Neural cell (in vitro differentiated cells): ENCODE measurements around the gene ROR2. TPM values are rescaled to one million over a fixed set of nuclear protein-coding genes. Genes with fewer than 3 reads are reported as not detected.

ENCODE experiments used
- H2AFZ ChIP-seq: fragments of 200-600, 300-800 bp; sonication (generic), shearing (Covaris generic); 2 replicates; pipeline ENCODE4 v1.6.0; 2014; ENCODE audit warnings: low read depth, mild to moderate bottlenecking, antibody characterized with exemption, low read length, moderate library complexity
- H3F3A ChIP-seq: fragments of 200-600 bp; shearing (Covaris generic); 2 replicates; pipeline ENCODE4 v1.6.1; 2016; ENCODE audit warnings: mild to moderate bottlenecking, moderate library complexity, mixed read lengths, antibody characterized with exemption, low read length; ENCODE audit not compliant: insufficient read depth, poor library complexity, severe bottlenecking
- H3K27ac ChIP-seq: fragments of 200-600, 300-800 bp; sonication (generic), shearing (Covaris generic); 2 replicates; pipeline ENCODE4 v1.5.1; 2014; ENCODE audit warnings: mild to moderate bottlenecking, low read length, moderate library complexity
- H3K27me3 ChIP-seq: fragments of 300-800, 200-600 bp; sonication (generic), shearing (Covaris generic); 2 replicates; pipeline ENCODE4 v1.6.0; 2014; ENCODE audit warnings: mild to moderate bottlenecking, low read depth, low read length, moderate library complexity; ENCODE audit not compliant: insufficient read depth
- H3K36me3 ChIP-seq: fragments of 300-800, 200-600 bp; sonication (generic), shearing (Covaris generic); 2 replicates; pipeline ENCODE4 v1.5.1; 2014; ENCODE audit warnings: mild to moderate bottlenecking, antibody characterized with exemption, low read length, moderate library complexity; ENCODE audit not compliant: insufficient read depth
- H3K4me2 ChIP-seq: fragments of 300-800, 200-600 bp; sonication (generic), shearing (Covaris generic); 2 replicates; pipeline ENCODE4 v1.6.0; 2014; ENCODE audit warnings: mild to moderate bottlenecking, low read length
- H3K4me3 ChIP-seq: fragments of 300-800, 200-600 bp; sonication (generic), shearing (Covaris generic); 2 replicates; pipeline ENCODE4 v1.5.1; 2014; ENCODE audit warnings: mild to moderate bottlenecking, low read length, moderate library complexity
- H3K79me2 ChIP-seq: fragments of 200-600 bp; shearing (Covaris generic); replicated peaks from 2 replicates; pipeline ENCODE4 v1.6.0; 2014; ENCODE audit warnings: mild to moderate bottlenecking, low read length, moderate library complexity; ENCODE audit not compliant: insufficient read depth
- H3K9ac ChIP-seq: fragments of 300-800, 200-600 bp; sonication (generic), shearing (Covaris generic); 2 replicates; pipeline ENCODE4 v1.6.1; 2016; ENCODE audit warnings: mild to moderate bottlenecking, low read length, mixed read lengths
- H3K9me2 ChIP-seq: fragments of 200-600 bp; shearing (Covaris generic); 2 replicates; pipeline ENCODE4 v1.6.1; 2016; ENCODE audit warnings: mild to moderate bottlenecking, low read length, mixed read lengths; ENCODE audit not compliant: insufficient read depth
- H3K9me3 ChIP-seq: fragments of 200-600, 300-800 bp; sonication (generic), shearing (Covaris generic); 2 replicates; pipeline ENCODE4 v1.6.1; 2016; ENCODE audit warnings: mild to moderate bottlenecking, mixed run types, low read length, moderate library complexity, mixed read lengths
- H4K20me1 ChIP-seq: fragments of 200-600 bp; shearing (Covaris generic); 2 replicates; pipeline ENCODE4 v1.6.1; 2016; ENCODE audit warnings: mild to moderate bottlenecking, mixed run types; ENCODE audit not compliant: insufficient read depth
- EP300 ChIP-seq: fragments of 450-650 bp; conservative IDR thresholded peaks from 2 replicates; pipeline ENCODE4 v1.6.1; 2014; ENCODE audit warnings: antibody characterized with exemption, mild to moderate bottlenecking, moderate library complexity; ENCODE audit not compliant: poor library complexity, severe bottlenecking
- EZH2 ChIP-seq: fragments of 200-600, 300-800 bp; shearing (Covaris generic), sonication (generic); IDR thresholded peaks from 2 replicates; pipeline ENCODE4 v1.6.1; 2014; ENCODE audit warnings: antibody characterized with exemption, low read length, borderline replicate concordance, mild to moderate bottlenecking; ENCODE audit not compliant: insufficient read depth, poor library complexity, severe bottlenecking
- MXI1 ChIP-seq: fragments of 450-650 bp; conservative IDR thresholded peaks from 2 replicates; pipeline ENCODE4 v1.6.1; 2014; ENCODE audit warnings: antibody characterized with exemption, mild to moderate bottlenecking; ENCODE audit not compliant: poor library complexity, severe bottlenecking
- POLR2AphosphoS5 ChIP-seq: IDR thresholded peaks from 2 replicates; pipeline ENCODE4 v1.6.1; 2012
- RAD21 ChIP-seq: fragments of 450-650 bp; conservative IDR thresholded peaks from 2 replicates; pipeline ENCODE4 v1.6.1; 2014; ENCODE audit warnings: antibody characterized with exemption, mild to moderate bottlenecking, moderate library complexity
- SMC3 ChIP-seq: fragments of 450-650 bp; conservative IDR thresholded peaks from 2 replicates; pipeline ENCODE4 v1.6.1; 2014; ENCODE audit warnings: antibody characterized with exemption, mild to moderate bottlenecking, moderate library complexity; ENCODE audit not compliant: poor library complexity
- TAF1 ChIP-seq: IDR thresholded peaks from 2 replicates; pipeline ENCODE4 v1.6.1; 2012; ENCODE audit warnings: low read depth
- polyA plus RNA-seq: library from polyadenylated mRNA; depleted of rRNA; stranded (reverse); fragments of >200 nt; gene quantifications from 2 replicates; pipeline ENCODE4 v1.2.3, GENCODE V29; 2014
- TF ChIP-seq, protein P1 (sequence below): fragments of 450-650 bp; IDR thresholded peaks from 2 replicates; pipeline ENCODE4 v1.5.1; 2014; ENCODE audit warnings: antibody characterized with exemption, mild to moderate bottlenecking, moderate library complexity; ENCODE audit not compliant: poor library complexity, severe bottlenecking
- TF ChIP-seq, protein P2 (sequence below): IDR thresholded peaks from 2 replicates; pipeline ENCODE4 v1.6.1; 2012; ENCODE audit warnings: borderline replicate concordance

Gene ROR2
- polyA plus RNA-seq, 1 donor from 2014 or later = 0.33 TPM

DNA sequence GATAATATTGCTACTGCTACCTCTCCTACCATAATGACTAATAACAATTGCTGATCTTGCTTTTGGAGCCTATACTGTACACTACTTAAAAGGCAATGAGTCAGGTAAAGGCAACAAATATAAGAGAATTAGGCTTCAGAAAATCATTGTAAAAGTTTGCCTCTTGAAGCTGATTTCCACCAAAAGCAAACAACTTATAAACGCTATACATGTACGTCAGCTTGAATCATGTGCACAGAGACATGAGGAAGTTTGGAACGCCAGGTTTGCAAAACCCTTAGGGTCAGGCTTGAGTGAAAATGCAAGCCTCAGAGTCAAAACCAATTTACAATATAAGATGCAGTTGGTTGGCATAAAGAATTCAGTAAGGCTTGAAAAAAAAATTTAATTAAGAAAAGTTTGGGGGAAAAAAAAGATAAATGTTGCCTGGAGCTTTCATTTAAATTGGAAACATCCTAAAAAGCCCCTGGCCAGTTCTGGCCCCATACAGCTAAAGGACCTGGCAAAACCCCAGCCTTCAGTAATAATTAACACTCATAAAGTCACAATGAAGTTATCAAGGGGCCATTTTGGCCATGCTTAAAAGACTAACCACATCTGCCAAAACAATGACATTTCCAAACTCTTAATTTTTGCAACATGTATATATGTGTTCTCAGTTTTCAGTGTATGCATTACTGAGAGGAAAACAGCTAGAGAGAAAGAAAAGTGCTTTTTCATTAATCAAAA lies 345.4 kb downstream of the ROR2 start:
- Histone ChIP-seq H4K20me1 (no peaks in the 10 kb centered on the region), H3K4me3 (no peak overlapping the region), H3K9me3 (no peaks in the 10 kb centered on the region), H3F3A (no peaks in the 10 kb centered on the region), H3K9ac (no peak overlapping the region), H3K4me2 (no peak overlapping the region), H3K27me3 (no peaks in the 10 kb centered on the region), H3K36me3 (no peaks in the 10 kb centered on the region), H2AFZ (no peak overlapping the region), H3K27ac (no peak overlapping the region), H3K9me2 (no peaks in the 10 kb centered on the region), H3K79me2 (no peaks in the 10 kb centered on the region)
- no peak for TF ChIP-seq MXI1
- no peak for TF ChIP-seq TAF1
- TF ChIP-seq, protein P1, sequence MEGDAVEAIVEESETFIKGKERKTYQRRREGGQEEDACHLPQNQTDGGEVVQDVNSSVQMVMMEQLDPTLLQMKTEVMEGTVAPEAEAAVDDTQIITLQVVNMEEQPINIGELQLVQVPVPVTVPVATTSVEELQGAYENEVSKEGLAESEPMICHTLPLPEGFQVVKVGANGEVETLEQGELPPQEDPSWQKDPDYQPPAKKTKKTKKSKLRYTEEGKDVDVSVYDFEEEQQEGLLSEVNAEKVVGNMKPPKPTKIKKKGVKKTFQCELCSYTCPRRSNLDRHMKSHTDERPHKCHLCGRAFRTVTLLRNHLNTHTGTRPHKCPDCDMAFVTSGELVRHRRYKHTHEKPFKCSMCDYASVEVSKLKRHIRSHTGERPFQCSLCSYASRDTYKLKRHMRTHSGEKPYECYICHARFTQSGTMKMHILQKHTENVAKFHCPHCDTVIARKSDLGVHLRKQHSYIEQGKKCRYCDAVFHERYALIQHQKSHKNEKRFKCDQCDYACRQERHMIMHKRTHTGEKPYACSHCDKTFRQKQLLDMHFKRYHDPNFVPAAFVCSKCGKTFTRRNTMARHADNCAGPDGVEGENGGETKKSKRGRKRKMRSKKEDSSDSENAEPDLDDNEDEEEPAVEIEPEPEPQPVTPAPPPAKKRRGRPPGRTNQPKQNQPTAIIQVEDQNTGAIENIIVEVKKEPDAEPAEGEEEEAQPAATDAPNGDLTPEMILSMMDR = no peak
- TF ChIP-seq POLR2AphosphoS5 = no peak
- TF ChIP-seq, protein P2, sequence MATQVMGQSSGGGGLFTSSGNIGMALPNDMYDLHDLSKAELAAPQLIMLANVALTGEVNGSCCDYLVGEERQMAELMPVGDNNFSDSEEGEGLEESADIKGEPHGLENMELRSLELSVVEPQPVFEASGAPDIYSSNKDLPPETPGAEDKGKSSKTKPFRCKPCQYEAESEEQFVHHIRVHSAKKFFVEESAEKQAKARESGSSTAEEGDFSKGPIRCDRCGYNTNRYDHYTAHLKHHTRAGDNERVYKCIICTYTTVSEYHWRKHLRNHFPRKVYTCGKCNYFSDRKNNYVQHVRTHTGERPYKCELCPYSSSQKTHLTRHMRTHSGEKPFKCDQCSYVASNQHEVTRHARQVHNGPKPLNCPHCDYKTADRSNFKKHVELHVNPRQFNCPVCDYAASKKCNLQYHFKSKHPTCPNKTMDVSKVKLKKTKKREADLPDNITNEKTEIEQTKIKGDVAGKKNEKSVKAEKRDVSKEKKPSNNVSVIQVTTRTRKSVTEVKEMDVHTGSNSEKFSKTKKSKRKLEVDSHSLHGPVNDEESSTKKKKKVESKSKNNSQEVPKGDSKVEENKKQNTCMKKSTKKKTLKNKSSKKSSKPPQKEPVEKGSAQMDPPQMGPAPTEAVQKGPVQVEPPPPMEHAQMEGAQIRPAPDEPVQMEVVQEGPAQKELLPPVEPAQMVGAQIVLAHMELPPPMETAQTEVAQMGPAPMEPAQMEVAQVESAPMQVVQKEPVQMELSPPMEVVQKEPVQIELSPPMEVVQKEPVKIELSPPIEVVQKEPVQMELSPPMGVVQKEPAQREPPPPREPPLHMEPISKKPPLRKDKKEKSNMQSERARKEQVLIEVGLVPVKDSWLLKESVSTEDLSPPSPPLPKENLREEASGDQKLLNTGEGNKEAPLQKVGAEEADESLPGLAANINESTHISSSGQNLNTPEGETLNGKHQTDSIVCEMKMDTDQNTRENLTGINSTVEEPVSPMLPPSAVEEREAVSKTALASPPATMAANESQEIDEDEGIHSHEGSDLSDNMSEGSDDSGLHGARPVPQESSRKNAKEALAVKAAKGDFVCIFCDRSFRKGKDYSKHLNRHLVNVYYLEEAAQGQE = no peak
- TF ChIP-seq RAD21 = no peak
- TF ChIP-seq EZH2 = no peak
- TF ChIP-seq SMC3 = no peak
- TF ChIP-seq EP300 = no peak

DNA sequence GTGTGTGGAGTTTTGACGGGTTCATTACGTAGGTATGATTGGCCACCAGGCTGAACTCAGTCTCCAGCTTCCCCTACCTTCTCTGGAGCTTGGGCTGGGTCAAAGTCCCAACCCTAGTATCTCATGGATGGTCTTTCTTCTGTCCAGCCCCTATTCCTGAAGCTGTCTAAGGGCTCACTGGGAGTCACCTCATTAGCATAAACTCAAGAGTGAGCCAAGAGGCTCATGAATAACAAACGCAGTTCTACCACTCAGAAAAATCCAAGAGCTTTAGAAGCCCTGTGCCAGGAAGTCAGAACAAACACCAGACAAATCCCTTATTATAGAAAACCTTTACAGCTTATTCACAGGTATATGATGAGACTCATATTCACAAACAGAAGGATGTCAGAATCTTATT lies 346.1 kb downstream of the ROR2 start:
- H3F3A ChIP-seq = no peaks in the 10 kb centered on the region
- H2AFZ ChIP-seq = no peak overlapping the region

More for the DNA sequence above, 346.1 kb downstream of the ROR2 start:
- H3K9me3 ChIP-seq = no peaks in the 10 kb centered on the region
- no peak overlapping the region for H3K9ac ChIP-seq
- H3K9me2 ChIP-seq = no peaks in the 10 kb centered on the region
- no peak overlapping the region for H3K4me2 ChIP-seq
- H3K79me2 ChIP-seq = no peaks in the 10 kb centered on the region
- H3K36me3 ChIP-seq = no peaks in the 10 kb centered on the region
- no peaks in the 10 kb centered on the region for H3K27me3 ChIP-seq
- no peak overlapping the region for H3K4me3 ChIP-seq
- no peaks in the 10 kb centered on the region for H4K20me1 ChIP-seq
- no peak overlapping the region for H3K27ac ChIP-seq
- no peak for TF ChIP-seq MXI1
- TF ChIP-seq, protein P1 = no peak
- TF ChIP-seq RAD21 = no peak
- no peak for TF ChIP-seq EP300
- TF ChIP-seq SMC3 = no peak
- TF ChIP-seq EZH2 = no peak
- no peak for TF ChIP-seq POLR2AphosphoS5
- TF ChIP-seq TAF1 = no peak
- TF ChIP-seq, protein P2 = no peak
